GM12874 (cell line): Measurements from ENCODE around the gene CMIP.

ENCODE experiments used
- TF ChIP-seq, protein P1 (sequence below): IDR thresholded peaks from 2 replicates; pipeline ENCODE4 v1.5.1; 2011; ENCODE audit warnings: low read depth, mild to moderate bottlenecking, control low read depth, low read length, moderate library complexity; ENCODE audit not compliant: insufficient read depth

The CMIP gene

DNA sequence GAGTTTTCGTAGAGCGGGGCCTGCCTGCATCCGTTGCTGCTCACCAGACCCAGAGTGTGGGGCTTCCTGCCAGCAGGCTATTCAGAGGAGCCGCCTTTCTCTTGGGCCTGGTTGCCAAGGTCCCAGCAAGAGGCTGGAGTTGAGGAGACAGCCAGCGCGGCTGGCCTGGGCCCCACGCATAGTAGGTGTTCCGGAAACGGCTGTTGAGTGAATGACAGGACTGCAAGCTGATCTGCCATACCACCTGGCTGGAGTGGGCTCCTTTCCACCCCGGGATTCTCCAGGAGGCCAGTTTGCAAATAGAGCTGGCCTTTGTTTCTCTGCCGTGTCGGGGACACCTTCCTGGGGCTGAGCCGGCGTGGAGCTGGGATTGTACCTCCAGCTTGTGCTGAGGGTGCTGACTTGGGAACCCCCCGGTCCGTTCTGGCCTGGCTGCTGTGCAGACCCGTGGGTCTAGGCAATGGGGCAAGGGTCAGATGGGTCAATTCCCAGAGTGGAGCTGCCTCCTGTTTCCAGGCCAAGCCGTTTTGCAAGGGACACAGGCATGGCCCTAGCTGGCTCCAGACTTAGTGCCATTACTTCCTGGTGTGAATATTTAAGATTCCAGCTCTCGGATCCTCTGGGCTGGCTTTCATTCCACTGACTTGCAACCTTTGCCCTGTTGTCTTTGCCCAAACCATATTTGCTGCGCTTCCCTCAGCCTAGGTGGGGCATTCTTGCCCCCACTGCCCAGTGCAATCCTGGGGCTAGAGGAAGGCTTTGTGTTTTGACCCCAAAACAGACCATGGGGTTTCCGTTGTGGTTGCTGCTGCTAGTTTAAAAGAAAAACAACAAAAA, 68.8 kb downstream of the CMIP start:
- TF ChIP-seq, protein P1, sequence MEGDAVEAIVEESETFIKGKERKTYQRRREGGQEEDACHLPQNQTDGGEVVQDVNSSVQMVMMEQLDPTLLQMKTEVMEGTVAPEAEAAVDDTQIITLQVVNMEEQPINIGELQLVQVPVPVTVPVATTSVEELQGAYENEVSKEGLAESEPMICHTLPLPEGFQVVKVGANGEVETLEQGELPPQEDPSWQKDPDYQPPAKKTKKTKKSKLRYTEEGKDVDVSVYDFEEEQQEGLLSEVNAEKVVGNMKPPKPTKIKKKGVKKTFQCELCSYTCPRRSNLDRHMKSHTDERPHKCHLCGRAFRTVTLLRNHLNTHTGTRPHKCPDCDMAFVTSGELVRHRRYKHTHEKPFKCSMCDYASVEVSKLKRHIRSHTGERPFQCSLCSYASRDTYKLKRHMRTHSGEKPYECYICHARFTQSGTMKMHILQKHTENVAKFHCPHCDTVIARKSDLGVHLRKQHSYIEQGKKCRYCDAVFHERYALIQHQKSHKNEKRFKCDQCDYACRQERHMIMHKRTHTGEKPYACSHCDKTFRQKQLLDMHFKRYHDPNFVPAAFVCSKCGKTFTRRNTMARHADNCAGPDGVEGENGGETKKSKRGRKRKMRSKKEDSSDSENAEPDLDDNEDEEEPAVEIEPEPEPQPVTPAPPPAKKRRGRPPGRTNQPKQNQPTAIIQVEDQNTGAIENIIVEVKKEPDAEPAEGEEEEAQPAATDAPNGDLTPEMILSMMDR: no peak

DNA sequence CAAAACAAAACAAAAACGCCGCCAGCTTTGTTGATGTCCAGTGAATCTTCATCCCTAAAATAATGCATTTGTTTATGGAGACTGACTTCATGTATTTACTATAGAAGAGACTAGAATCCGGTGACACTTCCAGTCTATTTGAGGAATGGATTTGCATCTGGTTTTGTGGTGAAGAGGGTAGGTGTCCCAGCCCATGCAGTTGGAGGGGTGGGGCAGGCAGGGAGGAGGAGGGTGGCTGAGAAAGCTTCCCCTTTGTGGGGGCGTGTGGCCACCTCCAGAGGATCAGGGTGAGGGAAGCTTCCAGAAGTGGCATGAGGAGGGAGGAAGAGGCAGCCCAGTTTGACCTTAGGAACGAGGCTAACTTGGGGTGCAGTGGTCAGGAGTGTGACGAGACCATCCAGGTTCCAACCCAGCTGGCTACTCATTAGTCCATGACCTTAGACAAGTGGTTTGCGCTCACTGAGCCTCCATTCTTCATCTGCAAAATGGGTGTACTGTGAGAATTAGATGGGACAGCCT, 69.5 kb downstream of the CMIP start:
- TF ChIP-seq, protein P1: no peak

DNA sequence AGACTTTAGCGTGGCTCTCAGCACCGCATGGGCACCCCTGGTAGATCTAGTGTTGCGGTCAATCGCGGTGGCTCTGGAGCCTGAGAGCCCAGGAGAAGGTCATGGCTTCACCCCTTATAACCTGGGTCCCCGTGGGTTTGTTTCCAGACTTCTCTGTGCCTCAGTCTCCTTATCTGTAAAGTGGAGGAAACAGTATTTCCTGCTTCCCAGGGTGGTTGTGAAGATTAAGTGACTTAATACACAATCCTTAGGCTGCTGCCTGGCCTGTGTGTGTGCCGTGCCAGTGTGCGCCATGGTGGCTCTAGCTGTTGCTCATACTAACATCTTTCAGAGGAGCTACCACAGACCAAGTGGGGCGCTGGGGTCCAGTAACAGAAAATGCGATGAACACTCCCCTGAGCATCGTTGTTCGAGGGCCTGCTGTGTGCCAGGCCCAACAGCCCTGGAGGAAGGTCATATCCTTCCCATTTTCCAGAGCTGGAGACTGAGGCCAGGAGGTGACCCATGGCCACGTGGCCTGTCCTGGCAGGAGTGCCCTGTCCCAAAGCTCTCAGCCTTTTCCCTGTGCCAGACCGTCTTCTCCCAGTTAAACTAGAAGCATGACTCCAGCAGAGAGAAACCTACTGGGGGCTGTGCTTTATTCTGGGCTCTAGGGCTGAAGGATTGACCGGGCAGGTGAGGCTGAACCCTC, 70.1 kb downstream of the CMIP start:
- TF ChIP-seq, protein P1: no peak

DNA sequence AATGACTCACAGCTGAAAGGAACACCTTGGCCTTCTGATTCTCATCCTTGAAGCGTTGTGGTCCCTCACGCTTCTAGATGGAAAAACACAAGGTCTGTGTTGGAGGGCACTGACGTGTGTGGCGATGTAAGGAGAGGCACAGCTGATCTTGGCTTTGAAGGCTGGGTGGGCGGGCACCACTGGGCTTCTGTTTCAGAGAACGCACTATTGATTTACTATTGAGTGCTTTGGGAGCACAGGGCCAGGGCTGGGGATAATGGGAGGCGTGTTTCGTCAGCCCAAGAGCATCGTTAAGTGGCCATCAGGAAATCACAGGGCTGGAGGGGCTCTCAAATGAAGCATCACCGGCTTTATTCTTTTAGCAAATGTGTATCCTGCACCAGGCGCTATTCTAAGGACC, 70.7 kb downstream of the CMIP start:
- TF ChIP-seq, protein P1: no peak

DNA sequence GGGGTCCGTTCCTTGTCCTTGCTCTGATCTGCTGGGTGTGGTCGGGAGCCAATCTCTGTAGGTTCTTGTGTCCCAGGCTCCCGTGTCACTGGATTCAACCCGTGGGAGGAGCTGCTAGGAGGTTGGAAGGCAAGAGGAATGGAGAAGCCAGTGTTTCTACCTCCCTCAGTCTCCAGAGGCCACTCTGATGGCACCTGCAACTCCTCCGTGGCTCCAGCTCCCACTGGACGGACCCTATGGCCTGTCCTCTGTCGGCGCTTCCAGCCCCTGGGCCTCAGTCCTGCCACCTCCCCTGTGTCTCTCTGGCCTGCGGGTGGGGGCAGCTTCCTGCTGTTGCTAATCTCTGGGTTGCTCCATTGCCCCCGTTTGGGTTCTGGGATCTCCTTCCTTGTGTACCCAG, 71.1 kb downstream of the CMIP start:
- TF ChIP-seq, protein P1: no peak

DNA sequence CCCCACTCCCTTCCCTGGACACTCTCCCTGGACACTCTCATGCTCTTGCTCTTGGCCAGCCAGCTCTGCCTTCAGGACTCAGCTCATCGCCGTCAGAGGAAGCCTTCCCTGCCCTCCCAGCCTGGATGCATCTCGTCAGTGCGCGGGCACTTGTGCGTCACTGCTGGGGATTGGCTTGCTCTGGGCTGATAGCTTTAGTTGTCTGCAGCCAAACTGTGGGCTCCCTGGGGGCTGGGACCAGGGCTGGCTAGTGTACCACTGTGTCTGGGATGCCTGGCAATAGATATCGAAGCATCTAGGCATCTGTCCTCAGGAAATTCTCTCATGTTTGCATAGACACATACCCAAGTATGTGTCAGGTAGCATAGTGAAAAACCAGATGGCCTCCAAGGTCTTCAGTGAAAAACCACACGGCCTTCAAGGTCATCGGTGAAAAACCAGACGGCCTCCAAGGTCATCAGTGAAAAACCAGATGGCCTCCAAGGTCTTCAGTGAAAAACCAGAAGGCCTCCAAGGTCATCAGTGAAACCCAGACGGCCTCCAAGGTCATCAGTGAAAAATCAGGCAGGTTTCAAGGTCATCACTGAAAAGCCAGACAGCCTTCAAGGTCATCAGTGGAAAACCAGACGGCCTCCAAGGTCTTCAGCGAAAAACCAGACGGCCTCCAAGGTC, 72.0 kb downstream of the CMIP start:
- TF ChIP-seq, protein P1: no peak

DNA sequence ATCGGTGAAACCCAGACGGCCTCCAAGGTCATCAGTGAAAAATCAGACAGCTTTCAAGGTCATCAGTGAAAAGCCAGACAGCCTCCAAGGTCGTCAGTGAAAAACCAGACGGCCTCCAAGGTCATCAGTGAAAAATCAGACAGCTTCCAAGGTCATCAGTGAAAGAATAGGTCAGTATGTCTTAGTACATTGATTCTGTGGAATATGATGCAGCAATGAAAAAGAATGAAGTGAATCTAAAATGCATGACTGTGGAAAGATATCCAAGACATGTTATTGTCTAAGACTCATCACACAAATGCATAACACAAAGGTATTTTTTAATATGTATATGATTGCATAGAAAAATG, 72.5 kb downstream of the CMIP start:
- TF ChIP-seq, protein P1: no peak
